Activated T-helper 1 cell treated with anti-CD3 and anti-CD28 coated beads, Interleukin-12 subunit alpha, Interleukin-12 subunit beta, Interleukin-2, Interleukin-4 antibody, amounts not matched to agents 30 ng/mL and 10 ng/mL and 1 ng/mL, durations not matched to agents 14 hours and 24 hours and 36 hours (primary cell): ENCODE measurements around the gene GPX3. TPM values are rescaled to one million over a fixed set of nuclear protein-coding genes. Genes with fewer than 3 reads are reported as not detected.

Source experiments
- DNase-seq: peaks from one replicate; pipeline ENCODE4 v3.0.0; 2021; ENCODE audit warnings: low spot score
- H3K27ac Mint-ChIP-seq: one replicate; pipeline ENCODE4 v1.8.0; 2021; ENCODE audit warnings: mild to moderate bottlenecking, mixed read lengths
- H3K27me3 Mint-ChIP-seq: one replicate; pipeline ENCODE4 v1.8.0; 2022; ENCODE audit warnings: mild to moderate bottlenecking, moderate library complexity, mixed read lengths; ENCODE audit not compliant: insufficient read depth
- H3K36me3 Mint-ChIP-seq: one replicate; pipeline ENCODE4 v1.8.0; 2021; ENCODE audit warnings: low read depth, mixed read lengths
- H3K4me1 Mint-ChIP-seq: one replicate; pipeline ENCODE4 v1.8.0; 2021; ENCODE audit warnings: low read depth, mixed read lengths
- H3K4me3 Mint-ChIP-seq: one replicate; pipeline ENCODE4 v1.8.0; 2021; ENCODE audit warnings: mild to moderate bottlenecking, moderate library complexity, mixed read lengths
- H3K9me3 Mint-ChIP-seq: one replicate; pipeline ENCODE4 v1.8.0; 2021; ENCODE audit warnings: mixed read lengths
- intact Hi-C: fragments of 100-400 bp; cut with micrococcal nuclease; formaldehyde crosslinking; loops from one replicate; pipeline ENCODE4 v1.15.1; 2024
- total RNA-seq: library from RNA; stranded (reverse); gene quantifications from 2 replicates; pipeline ENCODE4 v1.2.3, GENCODE V29; 2022

The GPX3 gene
- total RNA-seq, 1 donor from 2014 or later = not detected

GRCh38 chr5:151018846-151019245 lies 1.5 kb upstream of the GPX3 start:
- Mint-ChIP-seq H3K9me3 (no peaks in the 10 kb centered on the region), H3K4me3 (no peak overlapping the region), H3K4me1 (peaks cover 22% of the 10 kb centered on the region), H3K36me3 (peaks cover 22% of the 10 kb centered on the region), H3K27me3 (peaks cover 13% of the 10 kb centered on the region), H3K27ac (no peak overlapping the region)
- no peak for DNase-seq
- intact Hi-C loops = no loop called here

GRCh38 chr5:151019331-151019730 lies 1.1 kb upstream of the GPX3 start:
- Mint-ChIP-seq H3K4me1 (peaks cover 22% of the 10 kb centered on the region), H3K27me3 (peaks cover 13% of the 10 kb centered on the region), H3K36me3 (peaks cover 26% of the 10 kb centered on the region), H3K4me3 (no peak overlapping the region), H3K27ac (no peak overlapping the region), H3K9me3 (no peaks in the 10 kb centered on the region)
- DNase-seq = no peak
- intact Hi-C loops = no loop called here

- Mint-ChIP-seq H3K36me3 (peaks cover 44% of the 10 kb centered on the region), H3K4me1 (peaks cover 17% of the 10 kb centered on the region), H3K9me3 (no peaks in the 10 kb centered on the region), H3K27ac (no peak overlapping the region), H3K27me3 (peaks cover 15% of the 10 kb centered on the region), H3K4me3 (no peak overlapping the region)
- DNase-seq = no peak
- intact Hi-C loops = no loop called here
Observed at GRCh38 chr5:151021746-151022145, 1.4 kb downstream of the GPX3 start.

GRCh38 chr5:151022511-151023018 lies 2.2 kb downstream of the GPX3 start:
- H3K4me1 Mint-ChIP-seq = peaks cover 17% of the 10 kb centered on the region
- intact Hi-C loops = no loop called here
- no peaks in the 10 kb centered on the region for H3K9me3 Mint-ChIP-seq
- peaks cover 15% of the 10 kb centered on the region for H3K27me3 Mint-ChIP-seq
- H3K36me3 Mint-ChIP-seq = peaks cover 40% of the 10 kb centered on the region
- H3K27ac Mint-ChIP-seq = no peak overlapping the region
- no peak for DNase-seq
- H3K4me3 Mint-ChIP-seq = no peak overlapping the region

GRCh38 chr5:151023047-151023615 lies 2.7 kb downstream of the GPX3 start:
- no peak for DNase-seq
- H3K4me3 Mint-ChIP-seq = no peak overlapping the region
- peaks cover 15% of the 10 kb centered on the region for H3K27me3 Mint-ChIP-seq
- intact Hi-C loops = no loop called here
- peaks cover 39% of the 10 kb centered on the region for H3K36me3 Mint-ChIP-seq
- H3K4me1 Mint-ChIP-seq = peaks cover 17% of the 10 kb centered on the region
- H3K9me3 Mint-ChIP-seq = no peaks in the 10 kb centered on the region
- no peak overlapping the region for H3K27ac Mint-ChIP-seq

GRCh38 chr5:151023651-151024050 lies 3.3 kb downstream of the GPX3 start:
- peaks cover 43% of the 10 kb centered on the region for H3K36me3 Mint-ChIP-seq
- no peak overlapping the region for H3K27ac Mint-ChIP-seq
- H3K4me1 Mint-ChIP-seq = peaks cover 17% of the 10 kb centered on the region
- no peaks in the 10 kb centered on the region for H3K9me3 Mint-ChIP-seq
- intact Hi-C loops = no loop called here
- no peak for DNase-seq
- peaks cover 15% of the 10 kb centered on the region for H3K27me3 Mint-ChIP-seq
- H3K4me3 Mint-ChIP-seq = no peak overlapping the region

- intact Hi-C loops = no loop called here
- H3K36me3 Mint-ChIP-seq = peaks cover 46% of the 10 kb centered on the region
- peaks cover 7% of the 10 kb centered on the region for H3K4me1 Mint-ChIP-seq
- peak overlapping the region; percentile 8 for H3K27ac Mint-ChIP-seq
- no peak overlapping the region for H3K4me3 Mint-ChIP-seq
- H3K27me3 Mint-ChIP-seq = peaks cover 12% of the 10 kb centered on the region
- no peak for DNase-seq
- H3K9me3 Mint-ChIP-seq = no peaks in the 10 kb centered on the region
Observed at GRCh38 chr5:151024440-151025249, 4.3 kb downstream of the GPX3 start.

GRCh38 chr5:151025250-151025606 lies 4.8 kb downstream of the GPX3 start:
- no peak for DNase-seq
- Mint-ChIP-seq H3K9me3 (no peaks in the 10 kb centered on the region), H3K36me3 (peaks cover 47% of the 10 kb centered on the region), H3K27me3 (peaks cover 6% of the 10 kb centered on the region), H3K4me1 (peaks cover 6% of the 10 kb centered on the region), H3K4me3 (no peak overlapping the region), H3K27ac (no peak overlapping the region)
- intact Hi-C loops = no loop called here

GRCh38 chr5:151026088-151026487 lies 5.7 kb downstream of the GPX3 start:
- H3K4me3 Mint-ChIP-seq = no peak overlapping the region
- peaks cover 52% of the 10 kb centered on the region for H3K36me3 Mint-ChIP-seq
- no peaks in the 10 kb centered on the region for H3K9me3 Mint-ChIP-seq
- intact Hi-C loops = no loop called here
- H3K27ac Mint-ChIP-seq = no peak overlapping the region
- peaks cover 2% of the 10 kb centered on the region for H3K27me3 Mint-ChIP-seq
- peaks cover 2% of the 10 kb centered on the region for H3K4me1 Mint-ChIP-seq
- no peak for DNase-seq

- no peak for DNase-seq
- Mint-ChIP-seq H3K4me1 (no peaks in the 10 kb centered on the region), H3K27ac (no peak overlapping the region), H3K27me3 (peaks cover 2% of the 10 kb centered on the region), H3K9me3 (no peaks in the 10 kb centered on the region), H3K4me3 (no peak overlapping the region), H3K36me3 (peaks cover 55% of the 10 kb centered on the region)
- intact Hi-C loops = no loop called here
Observed at GRCh38 chr5:151026679-151027078, 6.3 kb downstream of the GPX3 start.

GRCh38 chr5:151027961-151028479 lies 7.6 kb downstream of the GPX3 start:
- Mint-ChIP-seq H3K27ac (no peak overlapping the region), H3K9me3 (no peaks in the 10 kb centered on the region), H3K27me3 (peaks cover 2% of the 10 kb centered on the region), H3K4me1 (no peaks in the 10 kb centered on the region), H3K4me3 (no peak overlapping the region), H3K36me3 (peaks cover 57% of the 10 kb centered on the region)
- intact Hi-C loops = no loop called here
- no peak for DNase-seq

- Mint-ChIP-seq H3K36me3 (peaks cover 56% of the 10 kb centered on the region), H3K27me3 (peaks cover 2% of the 10 kb centered on the region), H3K4me3 (no peak overlapping the region), H3K27ac (no peak overlapping the region), H3K9me3 (no peaks in the 10 kb centered on the region), H3K4me1 (no peaks in the 10 kb centered on the region)
- intact Hi-C loops = no loop called here
- DNase-seq = no peak
Observed at GRCh38 chr5:151028717-151029116, 8.3 kb downstream of the GPX3 start.
